Measurements from ENCODE around the gene ANAPC7.

DNA sequence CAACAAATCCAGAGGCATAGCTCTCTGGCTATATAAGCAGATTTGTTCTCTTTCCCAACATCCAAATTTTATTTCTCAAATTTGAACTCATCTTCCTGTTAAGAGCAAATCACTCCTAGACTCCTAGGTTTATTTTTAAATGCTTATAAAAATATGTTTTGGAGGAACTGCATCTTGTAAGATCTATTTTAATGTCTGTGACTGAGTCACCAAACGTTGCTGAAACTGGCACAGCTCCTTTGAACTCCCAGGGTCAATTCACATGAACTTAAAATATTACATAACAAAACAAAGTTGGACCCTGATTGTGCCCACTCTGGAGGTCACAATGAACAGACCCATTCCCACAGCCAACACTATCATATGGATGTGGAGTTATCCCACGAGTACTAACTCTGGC lies 23.9 kb downstream of the ANAPC7 start:
- TF ChIP-seq, protein P1, sequence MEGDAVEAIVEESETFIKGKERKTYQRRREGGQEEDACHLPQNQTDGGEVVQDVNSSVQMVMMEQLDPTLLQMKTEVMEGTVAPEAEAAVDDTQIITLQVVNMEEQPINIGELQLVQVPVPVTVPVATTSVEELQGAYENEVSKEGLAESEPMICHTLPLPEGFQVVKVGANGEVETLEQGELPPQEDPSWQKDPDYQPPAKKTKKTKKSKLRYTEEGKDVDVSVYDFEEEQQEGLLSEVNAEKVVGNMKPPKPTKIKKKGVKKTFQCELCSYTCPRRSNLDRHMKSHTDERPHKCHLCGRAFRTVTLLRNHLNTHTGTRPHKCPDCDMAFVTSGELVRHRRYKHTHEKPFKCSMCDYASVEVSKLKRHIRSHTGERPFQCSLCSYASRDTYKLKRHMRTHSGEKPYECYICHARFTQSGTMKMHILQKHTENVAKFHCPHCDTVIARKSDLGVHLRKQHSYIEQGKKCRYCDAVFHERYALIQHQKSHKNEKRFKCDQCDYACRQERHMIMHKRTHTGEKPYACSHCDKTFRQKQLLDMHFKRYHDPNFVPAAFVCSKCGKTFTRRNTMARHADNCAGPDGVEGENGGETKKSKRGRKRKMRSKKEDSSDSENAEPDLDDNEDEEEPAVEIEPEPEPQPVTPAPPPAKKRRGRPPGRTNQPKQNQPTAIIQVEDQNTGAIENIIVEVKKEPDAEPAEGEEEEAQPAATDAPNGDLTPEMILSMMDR (IDR thresholded peaks at IDR 0.05; ENCODE audit: low read length) = no peak
- no peak for TF ChIP-seq EZH2 (optimal IDR thresholded peaks at IDR 0.05; ENCODE audit: low read depth, low read length)
